IgD-negative memory B cell (primary cell): ENCODE results near the gene JRKL. TPM values are rescaled to one million over a fixed set of nuclear protein-coding genes. Genes with fewer than 3 reads are reported as not detected.
"Not testable (repeated sequence)": the region's sequence is repeated elsewhere in the genome, so short reads cannot be mapped to it uniquely, and the experiment has no call there.

ENCODE experiments used
- H3K27ac Mint-ChIP-seq, 3 donors: one replicate each; pipeline ENCODE4 v1.8.0; 2020 to 2022; ENCODE audit warnings: mild to moderate bottlenecking in 3 of 3, mixed read lengths in 3 of 3, moderate library complexity in 1 of 3
- H3K27me3 Mint-ChIP-seq: one replicate; pipeline ENCODE4 v1.8.0; 2021; ENCODE audit warnings: mixed read lengths
- H3K36me3 Mint-ChIP-seq: one replicate; pipeline ENCODE4 v1.8.0; 2020; ENCODE audit warnings: mild to moderate bottlenecking, mixed read lengths
- H3K4me1 Mint-ChIP-seq, 3 donors: one replicate each; pipeline ENCODE4 v1.8.0; 2020 to 2022; ENCODE audit warnings: mixed read lengths in 3 of 3, mild to moderate bottlenecking in 1 of 3
- H3K4me3 Mint-ChIP-seq, 4 donors: one replicate each; pipeline ENCODE4 v1.8.0; 2020 to 2022; ENCODE audit warnings: mild to moderate bottlenecking in 4 of 4, mixed read lengths in 4 of 4, moderate library complexity in 3 of 4
- H3K9me3 Mint-ChIP-seq, 3 donors: one replicate each; pipeline ENCODE4 v1.8.0; 2020 to 2021; ENCODE audit warnings: mixed read lengths in 3 of 3, mild to moderate bottlenecking in 1 of 3
- polyA plus RNA-seq: library from polyadenylated mRNA; unstranded; fragments of 300-500 nt; fragmentation: Illumina TruSeq; gene quantifications from one replicate; pipeline ENCODE4 v1.2.3, GENCODE V29; 2021

JRKL gene
- polyA plus RNA-seq, 1 donor from 2014 or later: 2.7 TPM

DNA sequence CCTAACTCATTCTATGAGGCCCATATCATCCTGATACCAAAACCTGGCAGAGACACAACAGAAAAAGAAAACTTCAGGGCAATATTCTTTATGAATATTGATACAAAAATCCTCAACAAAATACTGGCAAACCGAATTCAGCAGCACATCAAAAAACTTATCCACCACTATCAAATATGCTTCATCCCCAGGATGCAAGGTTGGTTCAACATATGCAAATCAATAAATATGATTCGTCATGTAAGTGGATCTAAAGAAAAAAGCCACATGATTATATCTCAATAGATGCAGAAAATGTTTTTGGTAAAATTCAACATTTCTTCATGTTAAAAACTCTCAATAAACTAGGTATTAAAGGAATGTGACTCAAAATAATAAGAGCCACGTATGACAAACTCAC, 40.9 kb downstream of the JRKL start:
- H3K27ac Mint-ChIP-seq: no peak overlapping the region
- H3K4me3 Mint-ChIP-seq: peak overlapping the region in 1 of 4 donors; percentile 25
- H3K4me1 Mint-ChIP-seq: peaks cover 0 to 3% (median 1%) of the 10 kb centered on the region in 3 donors
- no peaks in the 10 kb centered on the region for H3K36me3 Mint-ChIP-seq
- H3K27me3 Mint-ChIP-seq: peaks cover 14% of the 10 kb centered on the region
- H3K9me3 Mint-ChIP-seq: peaks cover 0 to 6% (median 6%) of the 10 kb centered on the region in 3 donors

DNA sequence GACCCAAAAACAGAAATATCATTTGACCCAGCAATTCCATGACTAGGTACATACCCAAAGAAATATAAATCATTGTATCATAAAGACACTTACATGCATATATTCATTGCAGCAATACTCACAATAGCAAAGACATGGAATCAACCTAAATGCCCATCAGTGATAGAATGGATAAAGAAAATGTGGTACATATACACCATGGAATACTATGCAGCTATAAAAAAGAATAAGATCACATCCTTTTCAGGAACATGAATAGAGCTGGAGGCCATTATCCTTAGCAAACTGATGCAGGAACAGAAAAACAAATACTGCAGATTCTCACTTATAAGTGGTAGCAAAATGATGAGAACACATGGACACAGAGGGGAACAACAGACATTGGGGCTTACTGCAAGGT, 42.8 kb downstream of the JRKL start:
- H3K27me3 Mint-ChIP-seq: peaks cover 12% of the 10 kb centered on the region
- H3K4me3 Mint-ChIP-seq, H3K4me1 Mint-ChIP-seq, H3K27ac Mint-ChIP-seq, H3K36me3 Mint-ChIP-seq, H3K9me3 Mint-ChIP-seq: not testable (repeated sequence)

Other genes starting within 250 kb of the JRKL start
- 9.3 TPM for gene MAML2, start 46.8 kb upstream of the JRKL start, polyA plus RNA-seq
- gene CCDC82, start 101 bp upstream of the JRKL start, polyA plus RNA-seq: 24.0 TPM